Trophoblast cell (in vitro differentiated cells and primary cell): ENCODE results near the gene FRMD1.
A peak's percentile ranks its signal among the peaks of the same experiment; 100 is the strongest.

Experiments
- DNase-seq, 2 donors: peaks; one replicate each; pipeline ENCODE4 v3.0.0-alpha.2; 2016
- H2AFZ ChIP-seq: 2 replicates; pipeline ENCODE4 v1.6.1; 2013; ENCODE audit warnings: low read length, moderate library complexity, mild to moderate bottlenecking; ENCODE audit not compliant: insufficient read depth, poor library complexity
- H2AK5ac ChIP-seq: 2 replicates; pipeline ENCODE4 v1.6.1; 2013; ENCODE audit warnings: mild to moderate bottlenecking, low read length
- H2BK120ac ChIP-seq: 2 replicates; pipeline ENCODE4 v1.6.1; 2013; ENCODE audit warnings: low read length, mild to moderate bottlenecking, moderate library complexity; ENCODE audit not compliant: insufficient read depth, poor library complexity
- H2BK12ac ChIP-seq: 2 replicates; pipeline ENCODE4 v1.6.1; 2013; ENCODE audit warnings: mild to moderate bottlenecking, low read length, moderate library complexity
- H2BK5ac ChIP-seq: 2 replicates; pipeline ENCODE4 v1.6.1; 2013; ENCODE audit warnings: low read length, low read depth, moderate library complexity, mild to moderate bottlenecking; ENCODE audit not compliant: poor library complexity
- H3K14ac ChIP-seq: 2 replicates; pipeline ENCODE4 v1.6.1; 2013; ENCODE audit warnings: mild to moderate bottlenecking, low read length
- H3K18ac ChIP-seq: 2 replicates; pipeline ENCODE4 v1.6.1; 2013; ENCODE audit warnings: mild to moderate bottlenecking, low read length
- H3K23ac ChIP-seq: 2 replicates; pipeline ENCODE4 v1.6.1; 2013; ENCODE audit warnings: low read length
- H3K27ac ChIP-seq: 2 replicates; pipeline ENCODE4 v1.5.1; 2013; ENCODE audit warnings: low read depth, mild to moderate bottlenecking, inconsistent platforms, low read length, moderate library complexity
- H3K27me3 ChIP-seq: 2 replicates; pipeline ENCODE4 v1.6.1; 2013; ENCODE audit warnings: inconsistent platforms, mild to moderate bottlenecking, low read length, moderate library complexity; ENCODE audit not compliant: insufficient read depth
- H3K36me3 ChIP-seq, 2 experiments: 1 replicate in 1 of 2; 2 replicates in 1 of 2; pipeline ENCODE4 v1.6.1; 2013; ENCODE audit warnings: low read length in 2 of 2, mild to moderate bottlenecking in 2 of 2, moderate library complexity in 1 of 2; ENCODE audit not compliant: insufficient read depth in 2 of 2, control insufficient read depth in 1 of 2
- H3K4ac ChIP-seq: 2 replicates; pipeline ENCODE4 v1.6.1; 2013; ENCODE audit warnings: low read depth, mild to moderate bottlenecking, low read length, moderate library complexity
- H3K4me1 ChIP-seq, 2 experiments: 1 replicate in 1 of 2; 2 replicates in 1 of 2; pipeline ENCODE4 v1.6.1; 2013; ENCODE audit warnings: low read length in 2 of 2, mild to moderate bottlenecking in 2 of 2, moderate library complexity in 1 of 2; ENCODE audit not compliant: insufficient read depth in 2 of 2, control insufficient read depth in 1 of 2
- H3K4me2 ChIP-seq: 2 replicates; pipeline ENCODE4 v1.6.1; 2013; ENCODE audit warnings: inconsistent platforms, mild to moderate bottlenecking, low read length, moderate library complexity
- H3K4me3 ChIP-seq: 2 replicates; pipeline ENCODE4 v1.5.1; 2013; ENCODE audit warnings: mild to moderate bottlenecking, low read depth, low read length, inconsistent platforms
- H3K79me1 ChIP-seq: one replicate; pipeline ENCODE4 v1.6.1; 2013; ENCODE audit warnings: low read length
- H3K79me2 ChIP-seq: 2 replicates; pipeline ENCODE4 v1.6.1; 2013; ENCODE audit warnings: low read length, mild to moderate bottlenecking; ENCODE audit not compliant: control insufficient read depth, insufficient read depth, poor library complexity
- H3K9ac ChIP-seq: 2 replicates; pipeline ENCODE4 v1.6.1; 2013; ENCODE audit warnings: mild to moderate bottlenecking, low read length
- H3K9me3 ChIP-seq: 2 replicates; pipeline ENCODE4 v1.6.1; 2013; ENCODE audit warnings: low read depth, mild to moderate bottlenecking, control low read depth, inconsistent platforms, low read length; ENCODE audit not compliant: insufficient read depth
- H4K12ac ChIP-seq: 2 replicates; pipeline ENCODE4 v1.6.1; 2013; ENCODE audit warnings: low read depth, mild to moderate bottlenecking, low read length, moderate library complexity
- H4K8ac ChIP-seq: 2 replicates; pipeline ENCODE4 v1.6.1; 2013; ENCODE audit warnings: low read depth, mild to moderate bottlenecking, low read length, moderate library complexity
- H4K91ac ChIP-seq: one replicate; pipeline ENCODE4 v1.6.1; 2013; ENCODE audit warnings: low read depth, mild to moderate bottlenecking, low read length, moderate library complexity
- WGBS: extraction: QIAGEN DNeasy Blood & Tissue Kit; methylation state at CpG from one replicate; pipeline ENCODE4 v1.1.7; 2013; ENCODE audit warnings: missing lambda C conversion rate; ENCODE audit not compliant: insufficient read length, insufficient coverage; ENCODE audit errors: extremely low coverage; 5-methylcytosine and 5-hydroxymethylcytosine counted together

Gene FRMD1

GRCh38 chr6:168040856-168041496 lies 38.0 kb downstream of the FRMD1 start:
- no CpG with 5 or more reads among the region's 15 CpGs for WGBS
- H3K4me1 ChIP-seq = peaks cover 8 to 12% of the 10 kb centered on the region in 2 experiments
- no peaks in the 10 kb centered on the region for H3K27me3 ChIP-seq
- no peak overlapping the region for H2BK5ac ChIP-seq
- H4K8ac ChIP-seq = no peak overlapping the region
- no peak overlapping the region for H4K12ac ChIP-seq
- DNase-seq = no peak
- H2AK5ac ChIP-seq = no peak overlapping the region
- H3K18ac ChIP-seq = no peak overlapping the region
- no peak overlapping the region for H3K4ac ChIP-seq
- no peak overlapping the region for H4K91ac ChIP-seq
- H3K79me1 ChIP-seq = no peaks in the 10 kb centered on the region
- H3K4me3 ChIP-seq = no peak overlapping the region
- no peaks in the 10 kb centered on the region for H3K79me2 ChIP-seq
- H3K14ac ChIP-seq = no peak overlapping the region
- no peak overlapping the region for H2BK12ac ChIP-seq
- no peaks in the 10 kb centered on the region for H3K36me3 ChIP-seq
- H3K9me3 ChIP-seq = peaks cover 23% of the 10 kb centered on the region
- H3K27ac ChIP-seq = no peak overlapping the region
- no peak overlapping the region for H2AFZ ChIP-seq
- no peak overlapping the region for H3K23ac ChIP-seq
- no peak overlapping the region for H3K4me2 ChIP-seq
- no peak overlapping the region for H3K9ac ChIP-seq
- H2BK120ac ChIP-seq = no peak overlapping the region

- no peak for DNase-seq
- WGBS = no CpG with 5 or more reads among the region's 13 CpGs
- H3K79me2 ChIP-seq = no peaks in the 10 kb centered on the region
- no peak overlapping the region for H3K14ac ChIP-seq
- H3K27ac ChIP-seq = no peak overlapping the region
- H2BK5ac ChIP-seq = no peak overlapping the region
- H3K18ac ChIP-seq = no peak overlapping the region
- H3K4me2 ChIP-seq = no peak overlapping the region
- H3K4me3 ChIP-seq = no peak overlapping the region
- H3K4ac ChIP-seq = no peak overlapping the region
- H3K36me3 ChIP-seq = no peaks in the 10 kb centered on the region
- H4K8ac ChIP-seq = no peak overlapping the region
- peaks cover 8 to 16% of the 10 kb centered on the region in 2 experiments for H3K4me1 ChIP-seq
- H3K79me1 ChIP-seq = no peaks in the 10 kb centered on the region
- no peak overlapping the region for H2BK120ac ChIP-seq
- H3K27me3 ChIP-seq = no peaks in the 10 kb centered on the region
- H4K91ac ChIP-seq = no peak overlapping the region
- no peak overlapping the region for H2BK12ac ChIP-seq
- no peak overlapping the region for H2AK5ac ChIP-seq
- no peak overlapping the region for H2AFZ ChIP-seq
- no peak overlapping the region for H3K9ac ChIP-seq
- H4K12ac ChIP-seq = no peak overlapping the region
- peaks cover 24% of the 10 kb centered on the region for H3K9me3 ChIP-seq
- H3K23ac ChIP-seq = no peak overlapping the region
These were observed 39.2 kb downstream of the FRMD1 start for GRCh38 chr6:168039849-168040248.

- no peak overlapping the region for H2AFZ ChIP-seq
These were observed 39.7 kb downstream of the FRMD1 start for GRCh38 chr6:168039301-168039700.

GRCh38 chr6:168038576-168039140 lies 40.4 kb downstream of the FRMD1 start:
- no peaks in the 10 kb centered on the region for H3K79me1 ChIP-seq
- no peak overlapping the region for H4K8ac ChIP-seq
- no peak overlapping the region for H2AFZ ChIP-seq
- H2BK5ac ChIP-seq = no peak overlapping the region
- H3K18ac ChIP-seq = no peak overlapping the region
- no peak overlapping the region for H3K23ac ChIP-seq
- H3K4ac ChIP-seq = no peak overlapping the region
- WGBS = no CpG with 5 or more reads among the region's 13 CpGs
- H2BK120ac ChIP-seq = no peak overlapping the region
- peak overlapping the region; percentile 16 for H3K4me3 ChIP-seq
- H3K27ac ChIP-seq = no peak overlapping the region
- no peak overlapping the region for H2BK12ac ChIP-seq
- no peak overlapping the region for H2AK5ac ChIP-seq
- no peak for DNase-seq
- H4K91ac ChIP-seq = no peak overlapping the region
- H3K9ac ChIP-seq = no peak overlapping the region
- H3K14ac ChIP-seq = no peak overlapping the region
- no peaks in the 10 kb centered on the region for H3K27me3 ChIP-seq
- no peak overlapping the region for H3K4me2 ChIP-seq
- peaks cover 5 to 15% of the 10 kb centered on the region in 2 experiments for H3K4me1 ChIP-seq
- H3K9me3 ChIP-seq = peaks cover 24% of the 10 kb centered on the region
- H4K12ac ChIP-seq = no peak overlapping the region
- no peaks in the 10 kb centered on the region for H3K36me3 ChIP-seq
- H3K79me2 ChIP-seq = no peaks in the 10 kb centered on the region

More at GRCh38 chr6:168039301-168039700, 39.7 kb downstream of the FRMD1 start:
- H3K9me3 ChIP-seq = peaks cover 24% of the 10 kb centered on the region
- H3K27ac ChIP-seq = no peak overlapping the region
- no peaks in the 10 kb centered on the region for H3K36me3 ChIP-seq
- H3K23ac ChIP-seq = no peak overlapping the region
- DNase-seq = no peak
- no peaks in the 10 kb centered on the region for H3K79me1 ChIP-seq
- no peak overlapping the region for H2BK5ac ChIP-seq
- H3K9ac ChIP-seq = no peak overlapping the region
- H2BK12ac ChIP-seq = no peak overlapping the region
- H4K12ac ChIP-seq = no peak overlapping the region
- no CpG with 5 or more reads among the region's 4 CpGs for WGBS
- H3K4ac ChIP-seq = no peak overlapping the region
- no peak overlapping the region for H3K14ac ChIP-seq
- no peaks in the 10 kb centered on the region for H3K79me2 ChIP-seq
- peaks cover 8 to 16% of the 10 kb centered on the region in 2 experiments for H3K4me1 ChIP-seq
- H4K8ac ChIP-seq = no peak overlapping the region
- H2AK5ac ChIP-seq = no peak overlapping the region
- no peak overlapping the region for H3K4me3 ChIP-seq
- no peak overlapping the region for H3K4me2 ChIP-seq
- no peak overlapping the region for H2BK120ac ChIP-seq
- H4K91ac ChIP-seq = no peak overlapping the region
- H3K18ac ChIP-seq = no peak overlapping the region
- H3K27me3 ChIP-seq = no peaks in the 10 kb centered on the region
